NT2/D1 (cell line): Measurements from ENCODE around the gene MYDGF.

ENCODE experiments used
- DNase-seq: peaks from one replicate; pipeline ENCODE4 v3.0.0-alpha.2; 2011; ENCODE audit warnings: low read depth, low spot score
- H3K27me3 ChIP-seq: 2 replicates; pipeline ENCODE4 v1.6.0; 2011; ENCODE audit warnings: mild to moderate bottlenecking; ENCODE audit not compliant: insufficient read length, insufficient read depth
- H3K36me3 ChIP-seq: 2 replicates; pipeline ENCODE4 v1.6.1; 2011; ENCODE audit warnings: mild to moderate bottlenecking, low read length, mixed read lengths; ENCODE audit not compliant: insufficient read depth, insufficient read length
- H3K4me1 ChIP-seq: 2 replicates; pipeline ENCODE4 v1.5.1; 2011; ENCODE audit not compliant: insufficient read depth, insufficient read length
- H3K4me3 ChIP-seq: 2 replicates; pipeline ENCODE4 v1.5.1; 2011; ENCODE audit warnings: low read depth; ENCODE audit not compliant: insufficient read length
- H3K9ac ChIP-seq: 2 replicates; pipeline ENCODE4 v1.6.0; 2011; ENCODE audit warnings: low read depth; ENCODE audit not compliant: insufficient read length
- H3K9me3 ChIP-seq: 2 replicates; pipeline ENCODE4 v1.5.1; 2011; ENCODE audit warnings: mild to moderate bottlenecking, low read length; ENCODE audit not compliant: insufficient read depth
- SUZ12 ChIP-seq: IDR thresholded peaks from 2 replicates; pipeline ENCODE4 v1.6.1; 2011; ENCODE audit not compliant: insufficient read length, insufficient read depth; ENCODE audit errors: extremely low read depth
- YY1 ChIP-seq: IDR thresholded peaks from 2 replicates; pipeline ENCODE4 v1.6.1; 2011; ENCODE audit not compliant: insufficient read length, insufficient read depth
- ZNF274 ChIP-seq: IDR thresholded peaks from 2 replicates; pipeline ENCODE4 v1.6.1; 2011; ENCODE audit warnings: mild to moderate bottlenecking, low read depth, low read length

The MYDGF gene

GRCh38 chr19:4707322-4707721 lies 37.2 kb upstream of the MYDGF start:
- Histone ChIP-seq H3K4me3 (no peak overlapping the region), H3K9me3 (no peaks in the 10 kb centered on the region), H3K36me3 (peaks cover 81% of the 10 kb centered on the region), H3K4me1 (no peaks in the 10 kb centered on the region), H3K9ac (no peak overlapping the region), H3K27me3 (no peaks in the 10 kb centered on the region)
- TF ChIP-seq ZNF274 (no peak), SUZ12 (no peak), YY1 (no peak)
- DNase-seq: no peak

- Histone ChIP-seq H3K4me1 (peaks cover 2% of the 10 kb centered on the region), H3K9me3 (no peaks in the 10 kb centered on the region), H3K27me3 (no peaks in the 10 kb centered on the region), H3K4me3 (no peak overlapping the region), H3K36me3 (peaks cover 84% of the 10 kb centered on the region), H3K9ac (no peak overlapping the region)
- no peak for TF ChIP-seq SUZ12
- TF ChIP-seq YY1: no peak
- TF ChIP-seq ZNF274: no peak
- DNase-seq: no peak
Observed at GRCh38 chr19:4705413-4706131, 35.4 kb upstream of the MYDGF start.

GRCh38 chr19:4704317-4704673 lies 34.2 kb upstream of the MYDGF start:
- Histone ChIP-seq H3K36me3 (peaks cover 84% of the 10 kb centered on the region), H3K27me3 (no peaks in the 10 kb centered on the region), H3K4me3 (no peak overlapping the region), H3K9ac (no peak overlapping the region), H3K4me1 (peaks cover 2% of the 10 kb centered on the region), H3K9me3 (no peaks in the 10 kb centered on the region)
- TF ChIP-seq YY1 (no peak), ZNF274 (no peak), SUZ12 (no peak)
- DNase-seq: no peak

- Histone ChIP-seq H3K9ac (no peak overlapping the region), H3K9me3 (no peaks in the 10 kb centered on the region), H3K36me3 (peaks cover 85% of the 10 kb centered on the region), H3K27me3 (no peaks in the 10 kb centered on the region), H3K4me1 (peaks cover 2% of the 10 kb centered on the region), H3K4me3 (no peak overlapping the region)
- no peak for TF ChIP-seq ZNF274
- no peak for TF ChIP-seq SUZ12
- DNase-seq: no peak
Observed at GRCh38 chr19:4703671-4704316, 33.7 kb upstream of the MYDGF start.

- Histone ChIP-seq H3K9ac (no peak overlapping the region), H3K4me3 (no peak overlapping the region), H3K36me3 (peaks cover 85% of the 10 kb centered on the region), H3K9me3 (no peaks in the 10 kb centered on the region), H3K4me1 (peaks cover 2% of the 10 kb centered on the region), H3K27me3 (no peaks in the 10 kb centered on the region)
- TF ChIP-seq SUZ12 (no peak), YY1 (no peak), ZNF274 (no peak)
- DNase-seq: no peak
Observed at GRCh38 chr19:4702764-4703163, 32.6 kb upstream of the MYDGF start.

GRCh38 chr19:4701557-4701956 lies 31.4 kb upstream of the MYDGF start:
- Histone ChIP-seq H3K4me3 (no peak overlapping the region), H3K9ac (no peak overlapping the region), H3K4me1 (peaks cover 2% of the 10 kb centered on the region), H3K36me3 (peaks cover 89% of the 10 kb centered on the region), H3K9me3 (no peaks in the 10 kb centered on the region), H3K27me3 (no peaks in the 10 kb centered on the region)
- no peak for TF ChIP-seq SUZ12
- TF ChIP-seq ZNF274: no peak
- TF ChIP-seq YY1: no peak
- DNase-seq: no peak

GRCh38 chr19:4700693-4700970 lies 30.5 kb upstream of the MYDGF start:
- no peak for DNase-seq
- TF ChIP-seq ZNF274 (no peak), SUZ12 (no peak), YY1 (no peak)
- Histone ChIP-seq H3K27me3 (no peaks in the 10 kb centered on the region), H3K4me1 (peaks cover 2% of the 10 kb centered on the region), H3K36me3 (peaks cover 93% of the 10 kb centered on the region), H3K9me3 (no peaks in the 10 kb centered on the region), H3K9ac (no peak overlapping the region), H3K4me3 (no peak overlapping the region)
